Amniotic epithelial cell (primary cell): ENCODE measurements around the gene ZNF385C.
A peak's percentile ranks its signal among the peaks of the same experiment; 100 is the strongest.

Experiments used
- DNase-seq: peaks from one replicate; pipeline ENCODE4 v3.0.0-alpha.2; 2010; ENCODE audit warnings: low read depth

The ZNF385C gene

GRCh38 chr17:41988418-41988817, 109.9 kb downstream of the ZNF385C start:
- DNase-seq = no peak

- DNase-seq = peak; percentile 36
Measured at GRCh38 chr17:41987642-41988041, 110.6 kb downstream of the ZNF385C start.

DNA sequence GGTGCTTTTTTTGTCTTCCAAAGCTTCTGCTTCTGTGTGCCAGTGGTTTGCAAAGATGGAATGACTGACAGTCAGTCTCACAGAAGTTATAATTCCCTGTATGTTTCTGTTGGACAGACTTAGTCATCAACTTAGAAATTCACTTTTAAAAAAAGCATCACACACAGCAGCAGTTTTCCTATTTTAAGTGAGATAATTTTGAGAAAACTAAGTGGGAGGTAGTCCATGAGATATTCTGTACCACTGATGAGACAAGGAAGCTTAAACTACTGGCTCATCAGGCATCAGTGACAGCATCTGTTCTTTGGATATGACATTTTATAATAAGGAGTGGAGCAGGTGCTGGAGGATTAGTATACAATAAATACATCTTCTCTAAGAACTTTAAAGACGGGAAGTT, 111.6 kb downstream of the ZNF385C start:
- no peak for DNase-seq

GRCh38 chr17:41985919-41986318, 112.4 kb downstream of the ZNF385C start:
- no peak for DNase-seq

DNA sequence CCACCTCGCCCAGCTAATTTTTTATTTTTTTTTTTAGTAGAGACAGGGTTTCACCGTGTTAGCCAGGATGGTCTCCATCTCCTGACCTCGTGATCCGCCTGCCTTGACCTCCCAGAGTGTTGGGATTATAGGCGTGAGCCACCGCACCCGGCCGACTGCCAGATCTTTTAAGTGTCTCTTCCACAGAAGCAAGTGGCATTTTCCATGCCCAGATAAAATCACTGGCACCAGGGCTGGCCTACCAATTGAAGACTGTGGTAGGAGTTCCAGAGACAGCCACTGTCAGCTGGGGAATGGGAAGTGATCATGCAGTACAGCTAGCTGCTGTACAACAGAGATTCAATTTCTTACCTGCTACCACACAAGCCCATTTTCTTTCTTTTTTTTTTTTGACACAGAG, 113.8 kb downstream of the ZNF385C start:
- no peak for DNase-seq

- peak; percentile 80 for DNase-seq
Measured at GRCh38 chr17:41982026-41982760, 116.1 kb downstream of the ZNF385C start.

GRCh38 chr17:41977991-41978390, 120.3 kb downstream of the ZNF385C start:
- DNase-seq = no peak

GRCh38 chr17:41976142-41976768, 122.0 kb downstream of the ZNF385C start:
- no peak for DNase-seq
